Neural cell (in vitro differentiated cells): Measurements from ENCODE around the gene ADAP1. TPM values are rescaled to one million over a fixed set of nuclear protein-coding genes. Genes with fewer than 3 reads are reported as not detected.

Source experiments
- H2AFZ ChIP-seq: fragments of 200-600, 300-800 bp; sonication (generic), shearing (Covaris generic); 2 replicates; pipeline ENCODE4 v1.6.0; 2014; ENCODE audit warnings: low read depth, mild to moderate bottlenecking, antibody characterized with exemption, low read length, moderate library complexity
- H3F3A ChIP-seq: fragments of 200-600 bp; shearing (Covaris generic); 2 replicates; pipeline ENCODE4 v1.6.1; 2016; ENCODE audit warnings: mild to moderate bottlenecking, moderate library complexity, mixed read lengths, antibody characterized with exemption, low read length; ENCODE audit not compliant: insufficient read depth, poor library complexity, severe bottlenecking
- H3K27ac ChIP-seq: fragments of 200-600, 300-800 bp; sonication (generic), shearing (Covaris generic); 2 replicates; pipeline ENCODE4 v1.5.1; 2014; ENCODE audit warnings: mild to moderate bottlenecking, low read length, moderate library complexity
- H3K27me3 ChIP-seq: fragments of 300-800, 200-600 bp; sonication (generic), shearing (Covaris generic); 2 replicates; pipeline ENCODE4 v1.6.0; 2014; ENCODE audit warnings: mild to moderate bottlenecking, low read depth, low read length, moderate library complexity; ENCODE audit not compliant: insufficient read depth
- H3K36me3 ChIP-seq: fragments of 300-800, 200-600 bp; sonication (generic), shearing (Covaris generic); 2 replicates; pipeline ENCODE4 v1.5.1; 2014; ENCODE audit warnings: mild to moderate bottlenecking, antibody characterized with exemption, low read length, moderate library complexity; ENCODE audit not compliant: insufficient read depth
- H3K4me2 ChIP-seq: fragments of 300-800, 200-600 bp; sonication (generic), shearing (Covaris generic); 2 replicates; pipeline ENCODE4 v1.6.0; 2014; ENCODE audit warnings: mild to moderate bottlenecking, low read length
- H3K4me3 ChIP-seq: fragments of 300-800, 200-600 bp; sonication (generic), shearing (Covaris generic); 2 replicates; pipeline ENCODE4 v1.5.1; 2014; ENCODE audit warnings: mild to moderate bottlenecking, low read length, moderate library complexity
- H3K79me2 ChIP-seq: fragments of 200-600 bp; shearing (Covaris generic); replicated peaks from 2 replicates; pipeline ENCODE4 v1.6.0; 2014; ENCODE audit warnings: mild to moderate bottlenecking, low read length, moderate library complexity; ENCODE audit not compliant: insufficient read depth
- H3K9ac ChIP-seq: fragments of 300-800, 200-600 bp; sonication (generic), shearing (Covaris generic); 2 replicates; pipeline ENCODE4 v1.6.1; 2016; ENCODE audit warnings: mild to moderate bottlenecking, low read length, mixed read lengths
- H3K9me2 ChIP-seq: fragments of 200-600 bp; shearing (Covaris generic); 2 replicates; pipeline ENCODE4 v1.6.1; 2016; ENCODE audit warnings: mild to moderate bottlenecking, low read length, mixed read lengths; ENCODE audit not compliant: insufficient read depth
- H3K9me3 ChIP-seq: fragments of 200-600, 300-800 bp; sonication (generic), shearing (Covaris generic); 2 replicates; pipeline ENCODE4 v1.6.1; 2016; ENCODE audit warnings: mild to moderate bottlenecking, mixed run types, low read length, moderate library complexity, mixed read lengths
- H4K20me1 ChIP-seq: fragments of 200-600 bp; shearing (Covaris generic); 2 replicates; pipeline ENCODE4 v1.6.1; 2016; ENCODE audit warnings: mild to moderate bottlenecking, mixed run types; ENCODE audit not compliant: insufficient read depth
- CTCF ChIP-seq: fragments of 450-650 bp; IDR thresholded peaks from 2 replicates; pipeline ENCODE4 v1.5.1; 2014; ENCODE audit warnings: antibody characterized with exemption, mild to moderate bottlenecking, moderate library complexity; ENCODE audit not compliant: poor library complexity, severe bottlenecking
- EP300 ChIP-seq: fragments of 450-650 bp; conservative IDR thresholded peaks from 2 replicates; pipeline ENCODE4 v1.6.1; 2014; ENCODE audit warnings: antibody characterized with exemption, mild to moderate bottlenecking, moderate library complexity; ENCODE audit not compliant: poor library complexity, severe bottlenecking
- EZH2 ChIP-seq: fragments of 200-600, 300-800 bp; shearing (Covaris generic), sonication (generic); IDR thresholded peaks from 2 replicates; pipeline ENCODE4 v1.6.1; 2014; ENCODE audit warnings: antibody characterized with exemption, low read length, borderline replicate concordance, mild to moderate bottlenecking; ENCODE audit not compliant: insufficient read depth, poor library complexity, severe bottlenecking
- MXI1 ChIP-seq: fragments of 450-650 bp; conservative IDR thresholded peaks from 2 replicates; pipeline ENCODE4 v1.6.1; 2014; ENCODE audit warnings: antibody characterized with exemption, mild to moderate bottlenecking; ENCODE audit not compliant: poor library complexity, severe bottlenecking
- POLR2AphosphoS5 ChIP-seq: IDR thresholded peaks from 2 replicates; pipeline ENCODE4 v1.6.1; 2012
- RAD21 ChIP-seq: fragments of 450-650 bp; conservative IDR thresholded peaks from 2 replicates; pipeline ENCODE4 v1.6.1; 2014; ENCODE audit warnings: antibody characterized with exemption, mild to moderate bottlenecking, moderate library complexity
- REST ChIP-seq: IDR thresholded peaks from 2 replicates; pipeline ENCODE4 v1.6.1; 2012; ENCODE audit warnings: borderline replicate concordance
- SMC3 ChIP-seq: fragments of 450-650 bp; conservative IDR thresholded peaks from 2 replicates; pipeline ENCODE4 v1.6.1; 2014; ENCODE audit warnings: antibody characterized with exemption, mild to moderate bottlenecking, moderate library complexity; ENCODE audit not compliant: poor library complexity
- TAF1 ChIP-seq: IDR thresholded peaks from 2 replicates; pipeline ENCODE4 v1.6.1; 2012; ENCODE audit warnings: low read depth
- polyA plus RNA-seq: library from polyadenylated mRNA; depleted of rRNA; stranded (reverse); fragments of >200 nt; gene quantifications from 2 replicates; pipeline ENCODE4 v1.2.3, GENCODE V29; 2014

ADAP1 gene
- polyA plus RNA-seq, 1 donor from 2014 or later, result 76.8 TPM

- H3K27ac ChIP-seq, result no peak overlapping the region
- H3K4me3 ChIP-seq, result no peak overlapping the region
- H2AFZ ChIP-seq, result no peak overlapping the region
- H4K20me1 ChIP-seq, result no peaks in the 10 kb centered on the region
- H3K27me3 ChIP-seq, result no peaks in the 10 kb centered on the region
- H3K9me3 ChIP-seq, result no peaks in the 10 kb centered on the region
- H3F3A ChIP-seq, result no peaks in the 10 kb centered on the region
- no peak overlapping the region for H3K4me2 ChIP-seq
- H3K9ac ChIP-seq, result no peak overlapping the region
- TF ChIP-seq TAF1 (no peak), EP300 (no peak), CTCF (no peak), REST (no peak), SMC3 (no peak), EZH2 (no peak), POLR2AphosphoS5 (no peak), RAD21 (no peak), MXI1 (no peak)
- no peaks in the 10 kb centered on the region for H3K9me2 ChIP-seq
- H3K36me3 ChIP-seq, result no peaks in the 10 kb centered on the region
- H3K79me2 ChIP-seq, result no peaks in the 10 kb centered on the region
Measured at GRCh38 chr7:927031-927671, 27.3 kb downstream of the ADAP1 start.

- Histone ChIP-seq H3K9ac (no peak overlapping the region), H3K9me2 (no peaks in the 10 kb centered on the region), H3K79me2 (no peaks in the 10 kb centered on the region), H3F3A (no peaks in the 10 kb centered on the region), H3K4me2 (no peak overlapping the region), H4K20me1 (no peaks in the 10 kb centered on the region), H3K27ac (no peak overlapping the region), H2AFZ (no peak overlapping the region), H3K9me3 (no peaks in the 10 kb centered on the region), H3K27me3 (no peaks in the 10 kb centered on the region), H3K4me3 (no peak overlapping the region), H3K36me3 (no peaks in the 10 kb centered on the region)
- TF ChIP-seq MXI1 (no peak), TAF1 (no peak), REST (no peak), SMC3 (no peak), CTCF (no peak), EZH2 (no peak), POLR2AphosphoS5 (no peak), EP300 (no peak), RAD21 (no peak)
Measured at GRCh38 chr7:926061-927030, 28.1 kb downstream of the ADAP1 start.
